Ramos (cell line): ENCODE measurements around the gene GPR153.

Source experiments
- in situ Hi-C: fragments of 300-500 bp; cut with MboI; formaldehyde crosslinking; loops from one replicate; pipeline ENCODE4 v1.14.3; 2022; ENCODE audit warnings: low sequenced_read_pairs; ENCODE audit not compliant: unreplicated experiment

GPR153 gene

DNA sequence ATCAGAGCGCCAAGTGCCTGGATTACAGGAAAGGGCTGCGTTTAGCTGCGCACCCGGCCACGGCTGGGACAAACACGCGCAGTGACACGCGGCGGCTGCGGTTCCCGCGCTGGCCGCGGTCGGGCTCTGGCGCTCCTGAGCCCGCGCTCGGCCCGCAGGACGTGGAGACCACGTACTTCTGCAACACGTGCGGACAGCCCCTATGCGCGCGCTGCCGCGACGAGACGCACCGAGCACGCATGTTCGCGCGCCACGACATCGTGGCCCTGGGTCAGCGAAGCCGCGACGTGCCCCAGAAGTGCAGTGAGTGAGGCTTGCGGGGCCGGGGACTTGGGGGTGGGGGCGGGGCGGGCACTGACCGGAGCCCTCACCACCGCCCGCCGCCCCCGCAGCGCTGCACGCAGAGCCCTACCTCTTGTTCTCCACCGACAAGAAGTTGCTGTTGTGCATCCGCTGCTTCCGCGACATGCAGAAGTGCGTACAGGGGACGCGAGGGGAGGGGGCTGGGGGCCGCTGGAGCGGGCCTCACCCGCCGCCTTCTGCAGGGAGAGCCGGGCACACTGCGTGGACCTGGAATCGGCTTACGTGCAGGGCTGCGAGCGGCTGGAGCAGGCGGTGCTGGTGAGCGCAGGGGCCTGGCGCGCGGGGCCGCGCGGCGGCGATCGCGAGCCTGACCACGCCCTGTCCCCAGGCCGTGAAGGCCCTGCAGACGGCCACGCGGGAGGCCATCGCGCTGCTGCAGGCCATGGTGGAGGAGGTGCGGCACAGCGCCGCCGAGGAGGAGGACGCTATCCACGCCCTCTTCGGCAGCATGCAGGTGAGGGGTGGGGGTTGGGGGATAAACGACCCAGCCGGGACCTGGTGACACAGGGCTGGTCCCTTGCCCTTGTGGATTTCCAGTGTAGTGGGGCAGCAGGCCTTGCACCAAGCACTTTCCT lies 51.9 kb downstream of the GPR153 start:
- in situ Hi-C loops, result no loop called here

DNA sequence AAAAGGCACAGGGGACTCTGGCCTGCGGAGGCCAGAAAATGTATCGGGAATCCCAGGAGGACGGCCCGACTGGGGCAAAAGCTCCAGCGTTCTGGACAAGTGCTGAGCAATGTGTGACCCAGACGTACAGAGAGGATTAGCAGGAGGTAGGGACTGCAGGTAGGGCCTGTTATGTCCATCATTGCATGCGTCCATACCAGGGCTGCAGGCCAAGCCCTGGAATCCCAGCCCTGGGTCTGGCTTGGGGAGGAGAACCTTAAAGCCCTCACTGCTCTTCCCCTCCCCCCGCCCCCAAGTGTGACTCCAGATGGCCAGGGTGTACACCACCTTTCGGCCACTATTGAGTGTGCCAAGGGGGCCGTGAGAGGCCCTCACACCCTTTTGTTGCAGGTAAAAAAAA lies 53.0 kb downstream of the GPR153 start:
- in situ Hi-C loops, result no loop called here

DNA sequence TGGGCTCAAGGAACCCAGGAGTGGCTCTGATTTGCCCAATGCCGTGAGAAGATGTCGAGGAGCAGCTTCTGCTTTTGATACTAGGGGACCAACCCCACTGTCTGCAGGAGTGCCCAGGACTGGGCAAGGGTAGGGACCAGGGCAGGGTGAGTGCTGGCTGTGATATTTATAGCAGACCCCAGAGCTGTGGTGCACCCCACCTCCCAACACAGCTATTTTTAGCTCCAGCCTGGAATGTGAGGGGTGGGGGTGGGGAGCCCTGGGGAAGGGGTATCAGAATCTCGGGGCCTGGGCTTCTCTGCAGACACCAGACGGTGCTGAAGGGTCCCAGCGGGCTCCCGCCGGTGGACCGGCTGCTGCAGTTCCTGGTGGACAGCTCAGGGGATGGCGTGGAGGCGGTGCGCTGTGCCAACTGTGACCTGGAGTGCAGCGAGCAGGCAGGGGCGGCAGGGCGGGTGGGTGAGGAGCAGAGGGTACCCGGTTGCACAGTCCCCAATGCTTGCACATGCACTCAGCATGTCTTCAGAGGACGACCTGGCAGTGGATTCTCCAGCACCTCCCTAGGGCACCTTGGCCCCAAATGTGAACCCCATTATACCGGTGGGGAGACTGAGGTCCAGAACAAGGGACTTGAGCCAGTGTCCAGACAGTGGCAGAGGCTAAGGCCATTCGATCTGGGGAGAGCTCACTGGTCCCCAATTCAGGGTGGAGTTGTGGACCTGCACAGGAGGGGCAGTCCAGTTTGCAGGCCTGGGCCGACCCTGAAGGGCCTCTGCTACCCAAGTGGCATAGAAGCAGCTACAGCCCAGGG lies 53.6 kb downstream of the GPR153 start:
- in situ Hi-C loops, result no loop called here

DNA sequence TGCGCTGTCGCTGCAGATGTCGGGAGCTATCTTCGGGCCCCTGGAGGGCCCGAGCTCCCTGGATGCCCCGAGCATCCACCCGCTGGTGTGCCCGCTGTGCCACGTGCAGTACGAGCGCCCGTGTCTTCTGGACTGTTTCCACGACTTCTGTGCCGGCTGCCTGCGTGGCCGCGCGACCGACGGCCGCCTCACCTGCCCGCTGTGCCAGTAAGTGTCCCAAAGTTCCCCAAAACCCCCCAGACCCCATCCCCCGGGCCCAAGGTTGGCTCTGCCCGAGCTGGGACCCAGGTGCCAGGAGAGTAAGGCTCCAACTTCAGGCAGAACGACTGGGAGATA lies 54.4 kb downstream of the GPR153 start:
- in situ Hi-C loops, result no loop called here

DNA sequence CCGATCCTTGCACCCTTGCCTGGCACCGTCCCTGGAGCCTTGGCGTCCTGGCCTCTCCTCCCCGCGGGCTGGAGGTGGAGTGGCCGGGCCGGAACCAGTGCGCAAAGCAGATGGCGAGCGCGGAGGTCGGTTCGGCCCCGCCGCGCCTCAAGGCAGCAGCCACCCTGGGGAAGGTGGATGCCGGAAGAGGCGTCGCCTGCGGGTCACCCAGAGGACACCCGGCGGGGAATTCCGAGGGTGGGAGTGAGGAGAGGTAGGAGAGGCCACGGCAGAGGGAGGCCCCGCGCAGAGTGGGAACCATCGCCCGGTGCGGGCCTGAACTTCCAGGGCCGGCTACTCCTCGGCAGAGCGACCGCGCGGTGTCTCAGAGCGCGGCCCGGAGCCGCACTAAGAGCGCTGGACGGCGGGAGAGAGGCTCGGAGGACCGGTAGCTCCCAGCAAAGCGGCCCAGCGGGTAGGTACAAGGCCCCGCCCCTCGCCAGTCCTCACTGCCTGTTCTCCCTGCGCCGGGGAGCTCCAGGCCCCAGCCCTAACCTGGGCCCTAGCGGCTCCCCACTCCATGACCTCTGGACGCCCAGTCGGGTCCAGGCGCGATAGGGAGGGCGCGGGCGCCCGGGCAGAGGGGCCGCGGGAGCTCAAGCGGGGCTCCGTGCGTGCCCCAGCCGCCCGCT lies 54.9 kb downstream of the GPR153 start, which contains the start of gene RNF207:
Gene RNF207 (plus strand): TSS at position 271 of the 671 bp plus-strand sequence. CDS start 417 bp downstream, outside the sequence.
- in situ Hi-C loops, result no loop called here

DNA sequence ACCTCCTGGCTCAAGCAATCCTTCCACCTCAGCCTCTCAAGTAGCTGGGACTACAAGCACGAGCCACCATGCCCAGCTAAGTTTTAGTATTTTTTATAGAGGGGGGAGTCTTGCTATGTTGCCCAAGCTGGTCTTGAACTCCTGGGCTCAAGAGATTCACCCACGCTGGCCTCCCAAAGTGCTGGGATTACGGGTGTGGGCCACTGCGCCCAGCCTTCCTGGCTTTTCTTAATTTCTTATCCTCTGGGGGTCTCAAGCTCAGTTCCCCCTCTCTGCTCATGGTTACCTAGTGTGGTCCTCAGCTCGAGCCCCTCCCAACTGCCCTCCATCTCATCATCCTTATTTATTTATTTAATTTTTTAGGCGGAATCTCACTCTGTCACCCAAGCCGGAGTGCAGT lies 58.6 kb downstream of the GPR153 start:
- in situ Hi-C loops, result no loop called here

DNA sequence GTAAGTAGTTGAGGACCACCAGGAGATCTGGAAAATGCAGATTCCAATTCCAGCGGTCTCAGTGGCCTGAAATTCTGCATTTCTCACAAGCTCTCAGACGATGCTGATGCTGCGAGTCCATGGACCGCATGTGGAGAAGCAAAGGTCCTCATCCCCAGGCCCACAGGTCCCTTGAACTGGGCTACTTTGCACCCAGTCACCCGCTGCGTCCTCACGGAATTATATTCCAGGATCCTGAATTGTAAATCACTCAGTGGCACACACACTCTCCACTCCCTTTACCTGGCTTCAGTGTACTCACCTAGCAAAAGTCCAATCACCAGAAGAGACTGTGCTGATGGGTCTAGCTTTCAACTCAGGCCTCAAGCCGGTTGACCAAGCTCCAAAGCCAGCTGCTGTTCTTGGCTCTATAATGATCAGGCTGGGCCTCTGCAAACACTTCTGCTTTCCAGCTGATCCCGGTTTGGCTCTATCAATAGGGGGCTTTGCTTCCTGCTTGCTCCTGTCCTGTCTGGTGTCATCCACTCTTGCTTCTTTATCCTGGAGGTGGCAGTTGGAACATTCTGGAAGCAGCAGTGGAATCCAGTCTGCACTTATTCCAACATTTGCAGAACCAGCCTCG lies 60.6 kb downstream of the GPR153 start:
- in situ Hi-C loops, result no loop called here

DNA sequence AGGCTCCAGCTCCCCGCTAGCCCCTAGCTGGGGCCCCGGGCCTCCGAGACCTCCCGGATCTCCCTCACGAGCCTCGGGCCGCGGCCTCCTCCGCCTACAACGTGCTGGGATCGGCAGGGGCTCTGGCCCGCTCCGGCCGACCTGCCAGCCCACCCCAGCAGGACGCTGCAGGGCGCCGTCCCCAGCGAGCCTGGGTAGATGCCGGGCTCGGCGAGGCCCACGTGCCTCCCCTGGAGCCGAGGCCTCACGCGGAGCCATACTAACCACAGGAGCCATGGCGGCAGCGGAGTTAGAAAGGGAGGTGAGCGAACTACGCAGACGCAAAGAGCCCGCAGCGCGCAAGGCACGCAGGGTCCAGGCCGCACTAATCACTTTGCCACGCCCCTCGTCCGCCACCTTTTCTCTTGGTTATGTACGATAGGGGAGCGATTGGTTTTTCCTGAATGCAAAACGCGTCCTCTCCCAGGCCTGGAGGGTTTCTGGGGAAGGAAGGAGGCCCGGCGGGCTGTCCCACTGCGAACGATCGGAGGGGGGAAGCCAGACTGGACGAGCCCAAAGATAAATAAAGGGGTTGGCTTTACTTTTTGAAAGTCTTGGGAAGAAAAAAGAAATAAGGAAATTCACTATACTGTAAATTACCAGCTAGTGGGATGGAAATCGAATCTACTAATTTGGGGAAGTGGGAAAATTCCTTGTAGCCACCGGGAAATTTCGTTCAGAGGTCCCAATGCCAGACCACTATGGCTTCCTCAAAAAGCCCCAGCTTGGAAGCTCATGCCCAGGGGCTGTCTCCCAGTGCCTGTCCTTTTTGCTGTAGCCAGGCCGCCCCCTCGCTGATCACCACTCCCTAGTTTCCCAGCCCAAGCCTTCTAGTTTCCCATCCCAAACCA lies 61.4 kb downstream of the GPR153 start, which contains the start of gene RPL22:
Gene RPL22 (minus strand): TSS at position 298 of the 890 bp plus-strand sequence. CDS start 22 bp downstream, at position 276.
- in situ Hi-C loops, result no loop called here

DNA sequence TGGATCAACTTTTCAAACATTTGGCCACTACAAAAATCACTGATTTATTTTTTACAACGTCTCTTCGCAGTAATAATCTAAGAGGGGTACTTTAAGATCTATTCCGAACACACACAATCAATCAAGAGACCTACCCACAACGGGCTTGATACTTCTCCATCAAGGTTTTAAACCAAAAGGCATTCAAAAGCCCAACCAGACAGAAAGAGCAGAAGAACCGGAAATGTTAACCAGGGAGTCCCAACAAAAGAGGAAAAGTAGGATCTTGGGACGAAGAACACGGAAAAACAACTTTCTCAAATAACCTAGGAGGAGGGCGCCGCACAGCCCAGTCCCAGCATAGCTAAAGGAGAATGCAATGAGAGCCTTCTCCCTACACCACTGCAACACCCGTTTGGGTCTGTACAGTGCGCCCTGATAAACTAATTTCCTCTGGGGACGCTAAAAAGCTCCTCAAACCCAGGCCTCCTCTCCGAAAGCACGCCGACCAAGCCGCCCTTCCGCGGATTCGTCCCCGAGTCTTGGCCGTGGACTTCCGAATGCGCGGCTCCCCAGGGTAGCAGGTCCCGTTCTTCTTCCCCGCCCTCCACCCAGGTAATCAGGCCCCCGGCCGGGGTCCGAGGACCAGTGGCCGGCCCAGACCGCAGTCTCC lies 62.1 kb downstream of the GPR153 start:
- in situ Hi-C loops, result no loop called here

DNA sequence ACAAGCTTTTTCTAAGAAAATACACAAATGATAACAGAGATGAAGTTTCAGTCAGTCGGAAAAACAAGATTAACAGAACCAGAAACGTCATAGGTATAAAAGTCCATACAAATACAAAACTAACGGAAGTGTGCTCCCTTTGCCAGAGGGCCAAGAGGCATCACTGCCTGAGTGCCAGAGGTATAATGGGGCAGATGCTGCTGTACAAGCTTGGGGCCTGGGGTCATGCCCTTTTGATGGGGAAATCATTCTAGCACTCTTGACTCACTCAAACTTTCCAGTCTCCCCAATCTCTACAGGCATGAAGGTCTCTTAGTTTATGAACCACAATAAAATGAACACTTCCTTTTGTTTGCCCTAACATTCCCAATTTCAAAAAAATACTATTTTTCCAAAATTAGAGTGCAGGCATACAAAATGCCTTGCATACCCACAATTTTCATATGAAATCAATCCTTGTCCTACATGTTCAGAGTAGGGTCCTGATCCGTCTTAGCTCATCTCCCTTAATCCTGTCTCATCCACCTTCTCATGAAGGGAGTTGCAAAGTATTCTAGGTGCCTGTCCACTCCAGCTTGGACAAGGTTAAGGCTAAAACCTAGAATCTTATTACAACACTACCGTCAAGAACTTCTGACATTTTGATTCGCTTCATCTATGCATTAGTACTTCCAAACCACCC lies 63.0 kb downstream of the GPR153 start:
- in situ Hi-C loops, result no loop called here
